ENCODE results near the gene DHX32. TPM values are rescaled to one million over a fixed set of nuclear protein-coding genes. Genes with fewer than 3 reads are reported as not detected.

The DHX32 gene
- total RNA-seq, 1 donor from 2014 or later: 21.9 TPM

GRCh38 chr10:125812128-125812750 lies 68.9 kb downstream of the DHX32 start:
- Histone ChIP-seq H3K9me3 (ENCODE audit: control insufficient read depth in 3 of 3, low read length in 3 of 3) (no peaks in the 10 kb centered on the region), H3K4me3 (ENCODE audit: low read length in 3 of 3) (no peak overlapping the region), H3K4me1 (ENCODE audit: control insufficient read depth in 3 of 3, insufficient read depth in 3 of 3, low read length in 3 of 3) (no peaks in the 10 kb centered on the region), H3K36me3 (ENCODE audit: control insufficient read depth in 3 of 3, insufficient read depth in 3 of 3, low read length in 3 of 3) (peaks cover 24 to 57% (median 47%) of the 10 kb centered on the region in 3 donors), H3K9ac (ENCODE audit: low read depth in 1 of 3, low read length in 3 of 3) (no peak overlapping the region), H3K27ac (ENCODE audit: low read depth, low read length) (no peak overlapping the region), H3K27me3 (ENCODE audit: control insufficient read depth in 3 of 3, insufficient read depth in 3 of 3, low read length in 3 of 3) (no peaks in the 10 kb centered on the region)

- no peak overlapping the region for H3K4me3 ChIP-seq (ENCODE audit: low read length in 3 of 3)
- no peaks in the 10 kb centered on the region for H3K9me3 ChIP-seq (ENCODE audit: control insufficient read depth in 3 of 3, low read length in 3 of 3)
- peaks cover 25 to 66% (median 57%) of the 10 kb centered on the region in 3 donors for H3K36me3 ChIP-seq (ENCODE audit: control insufficient read depth in 3 of 3, insufficient read depth in 3 of 3, low read length in 3 of 3)
- H3K4me1 ChIP-seq (ENCODE audit: control insufficient read depth in 3 of 3, insufficient read depth in 3 of 3, low read length in 3 of 3): no peaks in the 10 kb centered on the region
- H3K9ac ChIP-seq (ENCODE audit: low read depth in 1 of 3, low read length in 3 of 3): no peak overlapping the region
- H3K27me3 ChIP-seq (ENCODE audit: control insufficient read depth in 3 of 3, insufficient read depth in 3 of 3, low read length in 3 of 3): no peaks in the 10 kb centered on the region
- no peak overlapping the region for H3K27ac ChIP-seq (ENCODE audit: low read depth, low read length)
These were observed 69.8 kb downstream of the DHX32 start for GRCh38 chr10:125811251-125811650.

- Histone ChIP-seq H3K27me3 (ENCODE audit: control insufficient read depth in 3 of 3, insufficient read depth in 3 of 3, low read length in 3 of 3) (no peaks in the 10 kb centered on the region), H3K9ac (ENCODE audit: low read depth in 1 of 3, low read length in 3 of 3) (no peak overlapping the region), H3K36me3 (ENCODE audit: control insufficient read depth in 3 of 3, insufficient read depth in 3 of 3, low read length in 3 of 3) (peaks cover 24 to 55% (median 51%) of the 10 kb centered on the region in 3 donors), H3K4me3 (ENCODE audit: low read length in 3 of 3) (no peak overlapping the region), H3K9me3 (ENCODE audit: control insufficient read depth in 3 of 3, low read length in 3 of 3) (no peaks in the 10 kb centered on the region), H3K27ac (ENCODE audit: low read depth, low read length) (no peak overlapping the region), H3K4me1 (ENCODE audit: control insufficient read depth in 3 of 3, insufficient read depth in 3 of 3, low read length in 3 of 3) (no peaks in the 10 kb centered on the region)
These were observed 73.0 kb downstream of the DHX32 start for GRCh38 chr10:125808047-125808446.

GRCh38 chr10:125802739-125803138 lies 78.4 kb downstream of the DHX32 start:
- H3K4me1 ChIP-seq (ENCODE audit: control insufficient read depth in 3 of 3, insufficient read depth in 3 of 3, low read length in 3 of 3): no peaks in the 10 kb centered on the region
- H3K27ac ChIP-seq (ENCODE audit: low read depth, low read length): no peak overlapping the region
- H3K9me3 ChIP-seq (ENCODE audit: control insufficient read depth in 3 of 3, low read length in 3 of 3): no peaks in the 10 kb centered on the region
- no peak overlapping the region for H3K9ac ChIP-seq (ENCODE audit: low read depth in 1 of 3, low read length in 3 of 3)
- H3K36me3 ChIP-seq (ENCODE audit: control insufficient read depth in 3 of 3, insufficient read depth in 3 of 3, low read length in 3 of 3): peaks cover 37 to 58% (median 57%) of the 10 kb centered on the region in 3 donors
- H3K4me3 ChIP-seq (ENCODE audit: low read length in 3 of 3): no peak overlapping the region
- H3K27me3 ChIP-seq (ENCODE audit: control insufficient read depth in 3 of 3, insufficient read depth in 3 of 3, low read length in 3 of 3): no peaks in the 10 kb centered on the region

- Histone ChIP-seq H3K27ac (ENCODE audit: low read depth, low read length) (no peak overlapping the region), H3K36me3 (ENCODE audit: control insufficient read depth in 3 of 3, insufficient read depth in 3 of 3, low read length in 3 of 3) (peaks cover 41 to 59% (median 56%) of the 10 kb centered on the region in 3 donors), H3K9me3 (ENCODE audit: control insufficient read depth in 3 of 3, low read length in 3 of 3) (no peaks in the 10 kb centered on the region)
These were observed 79.0 kb downstream of the DHX32 start for GRCh38 chr10:125802131-125802530.

GRCh38 chr10:125801574-125801973 lies 79.5 kb downstream of the DHX32 start:
- H3K4me1 ChIP-seq (ENCODE audit: control insufficient read depth in 3 of 3, insufficient read depth in 3 of 3, low read length in 3 of 3): no peaks in the 10 kb centered on the region
- H3K9me3 ChIP-seq (ENCODE audit: control insufficient read depth in 3 of 3, low read length in 3 of 3): no peaks in the 10 kb centered on the region
- H3K9ac ChIP-seq (ENCODE audit: low read depth in 1 of 3, low read length in 3 of 3): no peak overlapping the region
- H3K27me3 ChIP-seq (ENCODE audit: control insufficient read depth in 3 of 3, insufficient read depth in 3 of 3, low read length in 3 of 3): no peaks in the 10 kb centered on the region
- no peak overlapping the region for H3K27ac ChIP-seq (ENCODE audit: low read depth, low read length)
- H3K36me3 ChIP-seq (ENCODE audit: control insufficient read depth in 3 of 3, insufficient read depth in 3 of 3, low read length in 3 of 3): peaks cover 41 to 57% (median 53%) of the 10 kb centered on the region in 3 donors
- no peak overlapping the region for H3K4me3 ChIP-seq (ENCODE audit: low read length in 3 of 3)

More at GRCh38 chr10:125802131-125802530, 79.0 kb downstream of the DHX32 start:
- no peaks in the 10 kb centered on the region for H3K27me3 ChIP-seq (ENCODE audit: control insufficient read depth in 3 of 3, insufficient read depth in 3 of 3, low read length in 3 of 3)
- no peak overlapping the region for H3K9ac ChIP-seq (ENCODE audit: low read depth in 1 of 3, low read length in 3 of 3)
- H3K4me1 ChIP-seq (ENCODE audit: control insufficient read depth in 3 of 3, insufficient read depth in 3 of 3, low read length in 3 of 3): no peaks in the 10 kb centered on the region
- H3K4me3 ChIP-seq (ENCODE audit: low read length in 3 of 3): no peak overlapping the region

GRCh38 chr10:125799451-125800182 lies 81.5 kb downstream of the DHX32 start:
- Histone ChIP-seq H3K9me3 (ENCODE audit: control insufficient read depth in 3 of 3, low read length in 3 of 3) (no peaks in the 10 kb centered on the region), H3K9ac (ENCODE audit: low read depth in 1 of 3, low read length in 3 of 3) (no peak overlapping the region), H3K27ac (ENCODE audit: low read depth, low read length) (no peak overlapping the region), H3K36me3 (ENCODE audit: control insufficient read depth in 3 of 3, insufficient read depth in 3 of 3, low read length in 3 of 3) (peaks cover 41 to 59% (median 51%) of the 10 kb centered on the region in 3 donors), H3K4me3 (ENCODE audit: low read length in 3 of 3) (no peak overlapping the region), H3K4me1 (ENCODE audit: control insufficient read depth in 3 of 3, insufficient read depth in 3 of 3, low read length in 3 of 3) (no peaks in the 10 kb centered on the region), H3K27me3 (ENCODE audit: control insufficient read depth in 3 of 3, insufficient read depth in 3 of 3, low read length in 3 of 3) (no peaks in the 10 kb centered on the region)

GRCh38 chr10:125797994-125798662 lies 83.0 kb downstream of the DHX32 start:
- Histone ChIP-seq H3K36me3 (ENCODE audit: control insufficient read depth in 3 of 3, insufficient read depth in 3 of 3, low read length in 3 of 3) (peaks cover 46 to 70% (median 56%) of the 10 kb centered on the region in 3 donors), H3K4me3 (ENCODE audit: low read length in 3 of 3) (no peak overlapping the region), H3K27ac (ENCODE audit: low read depth, low read length) (no peak overlapping the region), H3K9me3 (ENCODE audit: control insufficient read depth in 3 of 3, low read length in 3 of 3) (no peaks in the 10 kb centered on the region), H3K4me1 (ENCODE audit: control insufficient read depth in 3 of 3, insufficient read depth in 3 of 3, low read length in 3 of 3) (no peaks in the 10 kb centered on the region), H3K27me3 (ENCODE audit: control insufficient read depth in 3 of 3, insufficient read depth in 3 of 3, low read length in 3 of 3) (no peaks in the 10 kb centered on the region), H3K9ac (ENCODE audit: low read depth in 1 of 3, low read length in 3 of 3) (no peak overlapping the region)

- no peak overlapping the region for H3K27ac ChIP-seq (ENCODE audit: low read depth, low read length)
- H3K9me3 ChIP-seq (ENCODE audit: control insufficient read depth in 3 of 3, low read length in 3 of 3): no peaks in the 10 kb centered on the region
- H3K4me3 ChIP-seq (ENCODE audit: low read length in 3 of 3): no peak overlapping the region
- no peaks in the 10 kb centered on the region for H3K4me1 ChIP-seq (ENCODE audit: control insufficient read depth in 3 of 3, insufficient read depth in 3 of 3, low read length in 3 of 3)
- H3K36me3 ChIP-seq (ENCODE audit: control insufficient read depth in 3 of 3, insufficient read depth in 3 of 3, low read length in 3 of 3): peaks cover 48 to 70% (median 56%) of the 10 kb centered on the region in 3 donors
- H3K9ac ChIP-seq (ENCODE audit: low read depth in 1 of 3, low read length in 3 of 3): no peak overlapping the region
- no peaks in the 10 kb centered on the region for H3K27me3 ChIP-seq (ENCODE audit: control insufficient read depth in 3 of 3, insufficient read depth in 3 of 3, low read length in 3 of 3)
These were observed 83.7 kb downstream of the DHX32 start for GRCh38 chr10:125797424-125797823.
